HFFc6 (cell line): Measurements from ENCODE around the gene TLN1. TPM values are rescaled to one million over a fixed set of nuclear protein-coding genes. Genes with fewer than 3 reads are reported as not detected.

ENCODE experiments used
- DNase-seq: peaks from one replicate; pipeline ENCODE4 v3.0.0-alpha.2; 2018
- H3K27ac Mint-ChIP-seq: 2 replicates; pipeline ENCODE4 v1.8.0; 2020; ENCODE audit warnings: mild to moderate bottlenecking, mixed read lengths
- H3K27me3 Mint-ChIP-seq: 2 replicates; pipeline ENCODE4 v1.8.0; 2021; ENCODE audit warnings: mild to moderate bottlenecking, moderate library complexity, mixed read lengths; ENCODE audit not compliant: insufficient read depth
- H3K36me3 Mint-ChIP-seq: 2 replicates; pipeline ENCODE4 v1.8.0; 2021; ENCODE audit warnings: low read depth, mixed read lengths
- H3K4me1 Mint-ChIP-seq: 2 replicates; pipeline ENCODE4 v1.8.0; 2020; ENCODE audit warnings: low read depth, mixed read lengths
- H3K4me3 Mint-ChIP-seq: 2 replicates; pipeline ENCODE4 v1.8.0; 2020; ENCODE audit warnings: mild to moderate bottlenecking, moderate library complexity, mixed read lengths
- H3K9me3 Mint-ChIP-seq: 2 replicates; pipeline ENCODE4 v1.8.0; 2020; ENCODE audit warnings: mild to moderate bottlenecking, mixed read lengths
- CTCF ChIP-seq: fragments of 200-600 bp; sonication (generic); IDR thresholded peaks from 2 replicates; pipeline ENCODE4 v1.5.0; 2021; ENCODE audit warnings: antibody characterized with exemption, mild to moderate bottlenecking
- total RNA-seq, 6 experiments: library from RNA; stranded (reverse); fragmentation: NEBNext Ultra II Directional; extraction: Animal tissue kit (Norgen Biotek cat#: 25700); gene quantifications; 2 replicates in 1 of 6; 3 replicates in 5 of 6; pipeline ENCODE4 v1.2.3, GENCODE V29; 2021

The TLN1 gene
- total RNA-seq, 6 experiments from 2014 or later, result 470 to 562 (median 491) TPM

GRCh38 chr9:35665471-35665818, 66.5 kb downstream of the TLN1 start:
- TF ChIP-seq CTCF, result no peak
- Mint-ChIP-seq H3K27ac (peak overlapping the region; percentile 60), H3K4me3 (peak overlapping the region; percentile 90), H3K36me3 (peaks cover 12% of the 10 kb centered on the region; the same call in 1 of the 2 replicates), H3K9me3 (no peaks in the 10 kb centered on the region), H3K4me1 (peaks cover 70% of the 10 kb centered on the region), H3K27me3 (peaks cover 5% of the 10 kb centered on the region)
- no peak for DNase-seq

- Mint-ChIP-seq H3K4me1 (peaks cover 75% of the 10 kb centered on the region), H3K9me3 (no peaks in the 10 kb centered on the region), H3K27me3 (peaks cover 5% of the 10 kb centered on the region), H3K36me3 (peaks cover 17% of the 10 kb centered on the region; the same call in 1 of the 2 replicates), H3K27ac (peak within 1 kb of the TSS; percentile 60), H3K4me3 (peak within 1 kb of the TSS; percentile 90)
- TF ChIP-seq CTCF, result peak; percentile 23; the same call in 1 of the 2 replicates
- DNase-seq, result peak; percentile 71
These were observed 67.2 kb downstream of the TLN1 start, which contains the start of gene ARHGEF39 for GRCh38 chr9:35664531-35665470. TSS of gene ARHGEF39 (minus strand) at chr9:35665195. CDS start at chr9:35665169, 26 bp downstream.

- peak overlapping the region; percentile 60; the same call in 1 of the 2 replicates for H3K27ac Mint-ChIP-seq
- peaks cover 4% of the 10 kb centered on the region for H3K9me3 Mint-ChIP-seq
- peaks cover 10% of the 10 kb centered on the region for H3K27me3 Mint-ChIP-seq
- peaks cover 79% of the 10 kb centered on the region for H3K4me1 Mint-ChIP-seq
- peaks cover 17% of the 10 kb centered on the region; the same call in 1 of the 2 replicates for H3K36me3 Mint-ChIP-seq
- H3K4me3 Mint-ChIP-seq, result no peak overlapping the region
- DNase-seq, result no peak
- TF ChIP-seq CTCF, result no peak
These were observed 69.6 kb downstream of the TLN1 start for GRCh38 chr9:35662437-35662836.

- Mint-ChIP-seq H3K27ac (peak overlapping the region; percentile 60; the same call in 1 of the 2 replicates), H3K4me3 (no peak overlapping the region; the same call in 1 of the 2 replicates), H3K9me3 (peaks cover 4% of the 10 kb centered on the region), H3K36me3 (peaks cover 17% of the 10 kb centered on the region; the same call in 1 of the 2 replicates), H3K4me1 (peaks cover 85% of the 10 kb centered on the region), H3K27me3 (peaks cover 12% of the 10 kb centered on the region)
- no peak for DNase-seq
- no peak for TF ChIP-seq CTCF
These were observed 70.1 kb downstream of the TLN1 start for GRCh38 chr9:35661756-35662350.

GRCh38 chr9:35660966-35661415, 71.0 kb downstream of the TLN1 start:
- DNase-seq, result no peak
- Mint-ChIP-seq H3K27me3 (peaks cover 8% of the 10 kb centered on the region), H3K4me1 (peaks cover 83% of the 10 kb centered on the region), H3K4me3 (no peak overlapping the region), H3K27ac (peak overlapping the region; percentile 99), H3K36me3 (peaks cover 17% of the 10 kb centered on the region; the same call in 1 of the 2 replicates), H3K9me3 (peaks cover 4% of the 10 kb centered on the region)
- peak; percentile 63 for TF ChIP-seq CTCF
